Mammary epithelial cell (primary cell): ENCODE results near the gene PLG.

Experiments used
- EZH2 ChIP-seq: IDR thresholded peaks from 2 replicates; pipeline ENCODE4 v1.6.1; 2012; ENCODE audit warnings: low read length, inconsistent platforms, borderline replicate concordance
- TF ChIP-seq, protein P1 (sequence below), 2 donors: IDR thresholded peaks in 1 of 2; conservative IDR thresholded peaks in 1 of 2; 2 replicates each; pipeline ENCODE4 v1.5.1; 2011 to 2012; ENCODE audit warnings: inconsistent platforms in 2 of 2, low read length in 2 of 2, mild to moderate bottlenecking in 2 of 2, control low read depth in 1 of 2, low read depth in 1 of 2; ENCODE audit not compliant: insufficient read depth in 1 of 2; ENCODE audit errors: extremely low read depth in 1 of 2

DNA sequence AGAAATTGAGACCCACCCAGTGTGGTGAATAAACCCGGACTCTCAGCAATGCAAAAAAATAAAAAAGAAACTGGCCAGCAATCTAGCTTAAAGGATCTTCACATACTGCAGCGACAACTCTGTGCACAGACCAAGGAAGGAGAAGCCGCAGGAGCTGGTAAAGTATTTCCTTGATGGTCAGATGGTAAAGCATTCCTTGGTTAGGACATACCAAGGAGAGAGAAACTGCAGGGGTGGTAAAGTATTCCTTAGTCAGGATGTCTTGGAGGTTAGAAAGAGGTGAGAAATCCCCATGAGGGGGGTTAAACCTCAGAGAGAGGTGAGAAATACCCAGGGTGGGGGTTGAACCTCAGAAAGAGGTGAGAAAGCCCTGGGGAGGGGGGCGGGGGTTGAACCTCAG, 86.8 kb downstream of the PLG start:
- TF ChIP-seq, protein P1, sequence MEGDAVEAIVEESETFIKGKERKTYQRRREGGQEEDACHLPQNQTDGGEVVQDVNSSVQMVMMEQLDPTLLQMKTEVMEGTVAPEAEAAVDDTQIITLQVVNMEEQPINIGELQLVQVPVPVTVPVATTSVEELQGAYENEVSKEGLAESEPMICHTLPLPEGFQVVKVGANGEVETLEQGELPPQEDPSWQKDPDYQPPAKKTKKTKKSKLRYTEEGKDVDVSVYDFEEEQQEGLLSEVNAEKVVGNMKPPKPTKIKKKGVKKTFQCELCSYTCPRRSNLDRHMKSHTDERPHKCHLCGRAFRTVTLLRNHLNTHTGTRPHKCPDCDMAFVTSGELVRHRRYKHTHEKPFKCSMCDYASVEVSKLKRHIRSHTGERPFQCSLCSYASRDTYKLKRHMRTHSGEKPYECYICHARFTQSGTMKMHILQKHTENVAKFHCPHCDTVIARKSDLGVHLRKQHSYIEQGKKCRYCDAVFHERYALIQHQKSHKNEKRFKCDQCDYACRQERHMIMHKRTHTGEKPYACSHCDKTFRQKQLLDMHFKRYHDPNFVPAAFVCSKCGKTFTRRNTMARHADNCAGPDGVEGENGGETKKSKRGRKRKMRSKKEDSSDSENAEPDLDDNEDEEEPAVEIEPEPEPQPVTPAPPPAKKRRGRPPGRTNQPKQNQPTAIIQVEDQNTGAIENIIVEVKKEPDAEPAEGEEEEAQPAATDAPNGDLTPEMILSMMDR (conservative IDR thresholded peaks at IDR 0.05 in 1 of 2, IDR thresholded peaks at IDR 0.05 in 1 of 2; ENCODE audit: extremely low read depth in 1 of 2, insufficient read depth in 1 of 2, low read depth in 1 of 2, low read length in 2 of 2) = no peak
- no peak for TF ChIP-seq EZH2
